GM19328 (cell line): Measurements from ENCODE around the gene LSMEM2.
"Not testable (repeated sequence)": the region's sequence is repeated elsewhere in the genome, so short reads cannot be mapped to it uniquely, and the experiment has no call there.

ENCODE experiments used
- ATAC-seq: cut with Tn5 transposase; IDR thresholded peaks from one replicate; pipeline ENCODE4 v1.9.1; 2021; ENCODE audit warnings: mild to moderate bottlenecking, moderate library complexity; ENCODE audit not compliant: unreplicated experiment

Gene LSMEM2

GRCh38 chr3:50264383-50264963, 14.4 kb upstream of the LSMEM2 start:
- no peak for ATAC-seq

GRCh38 chr3:50264964-50265485, 13.9 kb upstream of the LSMEM2 start:
- no peak for ATAC-seq

- no peak for ATAC-seq
Measured at GRCh38 chr3:50265571-50265970, 13.3 kb upstream of the LSMEM2 start.

GRCh38 chr3:50266017-50266416, 12.9 kb upstream of the LSMEM2 start:
- ATAC-seq = no peak

GRCh38 chr3:50266836-50267235, 12.1 kb upstream of the LSMEM2 start:
- no peak for ATAC-seq

- ATAC-seq = no peak
Measured at GRCh38 chr3:50267280-50267913, 11.5 kb upstream of the LSMEM2 start.

- no peak for ATAC-seq
Measured at GRCh38 chr3:50268276-50268675, 10.6 kb upstream of the LSMEM2 start.

- no peak for ATAC-seq
Measured at GRCh38 chr3:50268703-50269451, 10.0 kb upstream of the LSMEM2 start, which contains the start of gene SEMA3B. Gene SEMA3B (plus strand): TSS chr3:50269147. CDS start chr3:50269241, 94 bp downstream.

- no peak for ATAC-seq
Measured at GRCh38 chr3:50269460-50269859, 9.4 kb upstream of the LSMEM2 start.

GRCh38 chr3:50269977-50270413, 8.9 kb upstream of the LSMEM2 start:
- ATAC-seq = no peak

- no peak for ATAC-seq
Measured at GRCh38 chr3:50270422-50271224, 8.3 kb upstream of the LSMEM2 start.

- ATAC-seq = no peak
Measured at GRCh38 chr3:50271314-50271936, 7.5 kb upstream of the LSMEM2 start.

GRCh38 chr3:50272538-50272910, 6.4 kb upstream of the LSMEM2 start:
- ATAC-seq = not testable (repeated sequence)

GRCh38 chr3:50272911-50273688, 5.8 kb upstream of the LSMEM2 start:
- peak; percentile 81 for ATAC-seq

- no peak for ATAC-seq
Measured at GRCh38 chr3:50273689-50274065, 5.2 kb upstream of the LSMEM2 start.

- no peak for ATAC-seq
Measured at GRCh38 chr3:50274371-50275104, 4.3 kb upstream of the LSMEM2 start.

GRCh38 chr3:50275141-50275995, 3.5 kb upstream of the LSMEM2 start:
- ATAC-seq = no peak
